DOHH2 (cell line): Measurements from ENCODE around the gene ANKDD1A.

Source experiments
- H3F3A ChIP-seq: fragments of 200-600 bp; sonication (generic), shearing (Covaris generic); 2 replicates; pipeline ENCODE4 v1.6.0; 2016; ENCODE audit warnings: antibody characterized with exemption, mild to moderate bottlenecking; ENCODE audit not compliant: control insufficient read depth, insufficient read depth
- H3K27ac ChIP-seq: fragments of 200-600 bp; sonication (generic); 2 replicates; pipeline ENCODE4 v1.5.1; 2014; ENCODE audit warnings: low read depth, mild to moderate bottlenecking, low read length, moderate library complexity
- H3K27me3 ChIP-seq: fragments of 200-600 bp; sonication (generic); 2 replicates; pipeline ENCODE4 v1.6.1; 2014; ENCODE audit warnings: mild to moderate bottlenecking, low read length, mixed read lengths; ENCODE audit not compliant: control insufficient read depth
- H3K36me3 ChIP-seq: fragments of 200-600 bp; sonication (generic); 2 replicates; pipeline ENCODE4 v1.6.1; 2014; ENCODE audit warnings: mild to moderate bottlenecking, low read length, moderate library complexity, mixed read lengths; ENCODE audit not compliant: control insufficient read depth
- H3K4me1 ChIP-seq: fragments of 200-600 bp; sonication (generic); 2 replicates; pipeline ENCODE4 v1.6.1; 2014; ENCODE audit warnings: mild to moderate bottlenecking, low read length, mixed read lengths; ENCODE audit not compliant: control insufficient read depth
- H3K4me2 ChIP-seq: fragments of 200-600 bp; sonication (generic); 2 replicates; pipeline ENCODE4 v1.6.0; 2014; ENCODE audit warnings: mild to moderate bottlenecking, low read length, moderate library complexity
- H3K4me3 ChIP-seq: fragments of 200-600 bp; sonication (generic); 2 replicates; pipeline ENCODE4 v1.5.1; 2014; ENCODE audit warnings: mild to moderate bottlenecking, low read length, mixed read lengths
- H3K79me2 ChIP-seq: fragments of 200-600 bp; sonication (generic); 2 replicates; pipeline ENCODE4 v1.6.1; 2014; ENCODE audit warnings: mild to moderate bottlenecking, low read length, mixed read lengths; ENCODE audit not compliant: control insufficient read depth
- H3K9me2 ChIP-seq: fragments of 200-600 bp; sonication (generic); replicated peaks from 2 replicates; pipeline ENCODE4 v1.6.1; 2014; ENCODE audit warnings: mild to moderate bottlenecking, low read length, mixed read lengths; ENCODE audit not compliant: control insufficient read depth
- H3K9me3 ChIP-seq: fragments of 200-600 bp; sonication (generic); 2 replicates; pipeline ENCODE4 v1.6.1; 2014; ENCODE audit warnings: antibody characterized with exemption, low read length, mixed read lengths; ENCODE audit not compliant: control insufficient read depth, insufficient read depth
- H4K20me1 ChIP-seq: fragments of 200-600 bp; sonication (generic); 2 replicates; pipeline ENCODE4 v1.6.0; 2014; ENCODE audit warnings: low read depth, mild to moderate bottlenecking, antibody characterized with exemption, low read length, moderate library complexity; ENCODE audit not compliant: control insufficient read depth, insufficient read depth
- EZH2phosphoT487 ChIP-seq: fragments of 200-600 bp; sonication (generic); IDR thresholded peaks from 2 replicates; pipeline ENCODE4 v1.6.1; 2017; ENCODE audit warnings: borderline replicate concordance, mild to moderate bottlenecking, antibody characterized with exemption, low read length, moderate library complexity, mixed read lengths
- TF ChIP-seq, protein P1 (sequence below): fragments of 200-600 bp; sonication (generic); IDR thresholded peaks from one replicate; pipeline ENCODE4 v1.5.1; 2014; ENCODE audit warnings: antibody characterized with exemption, mild to moderate bottlenecking, low read depth, low read length; ENCODE audit not compliant: poor library complexity, severe bottlenecking

Gene ANKDD1A

DNA sequence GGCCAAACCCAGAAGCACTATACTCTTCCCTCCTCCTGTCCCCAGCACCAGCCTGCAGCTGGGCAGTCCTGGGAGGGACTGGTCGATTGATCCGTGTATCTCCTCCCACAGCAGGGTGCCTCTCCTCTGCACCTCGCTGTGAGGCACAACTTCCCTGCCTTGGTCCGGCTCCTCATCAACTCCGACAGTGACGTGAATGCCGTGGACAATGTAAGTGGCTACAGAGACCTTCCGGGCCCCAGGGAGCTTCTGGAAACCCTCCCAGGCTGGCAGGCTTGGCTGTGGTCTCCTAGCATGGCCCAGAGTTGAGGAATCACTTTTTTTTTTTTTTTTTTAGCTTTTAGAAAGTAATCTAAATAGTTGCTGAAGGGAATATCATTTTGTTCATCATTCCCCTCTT is 30.7 kb downstream of the ANKDD1A start:
- H3K27me3 ChIP-seq: no peaks in the 10 kb centered on the region
- H3K79me2 ChIP-seq: no peaks in the 10 kb centered on the region
- H3K4me3 ChIP-seq: no peak overlapping the region
- no peak overlapping the region for H3K27ac ChIP-seq
- no peaks in the 10 kb centered on the region for H3K9me3 ChIP-seq
- no peaks in the 10 kb centered on the region for H3K9me2 ChIP-seq
- no peak overlapping the region for H3K4me2 ChIP-seq
- no peaks in the 10 kb centered on the region for H3F3A ChIP-seq
- no peaks in the 10 kb centered on the region for H3K4me1 ChIP-seq
- no peaks in the 10 kb centered on the region for H3K36me3 ChIP-seq
- TF ChIP-seq EZH2phosphoT487: no peak
- TF ChIP-seq, protein P1, sequence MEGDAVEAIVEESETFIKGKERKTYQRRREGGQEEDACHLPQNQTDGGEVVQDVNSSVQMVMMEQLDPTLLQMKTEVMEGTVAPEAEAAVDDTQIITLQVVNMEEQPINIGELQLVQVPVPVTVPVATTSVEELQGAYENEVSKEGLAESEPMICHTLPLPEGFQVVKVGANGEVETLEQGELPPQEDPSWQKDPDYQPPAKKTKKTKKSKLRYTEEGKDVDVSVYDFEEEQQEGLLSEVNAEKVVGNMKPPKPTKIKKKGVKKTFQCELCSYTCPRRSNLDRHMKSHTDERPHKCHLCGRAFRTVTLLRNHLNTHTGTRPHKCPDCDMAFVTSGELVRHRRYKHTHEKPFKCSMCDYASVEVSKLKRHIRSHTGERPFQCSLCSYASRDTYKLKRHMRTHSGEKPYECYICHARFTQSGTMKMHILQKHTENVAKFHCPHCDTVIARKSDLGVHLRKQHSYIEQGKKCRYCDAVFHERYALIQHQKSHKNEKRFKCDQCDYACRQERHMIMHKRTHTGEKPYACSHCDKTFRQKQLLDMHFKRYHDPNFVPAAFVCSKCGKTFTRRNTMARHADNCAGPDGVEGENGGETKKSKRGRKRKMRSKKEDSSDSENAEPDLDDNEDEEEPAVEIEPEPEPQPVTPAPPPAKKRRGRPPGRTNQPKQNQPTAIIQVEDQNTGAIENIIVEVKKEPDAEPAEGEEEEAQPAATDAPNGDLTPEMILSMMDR: no peak
- H4K20me1 ChIP-seq: no peaks in the 10 kb centered on the region

DNA sequence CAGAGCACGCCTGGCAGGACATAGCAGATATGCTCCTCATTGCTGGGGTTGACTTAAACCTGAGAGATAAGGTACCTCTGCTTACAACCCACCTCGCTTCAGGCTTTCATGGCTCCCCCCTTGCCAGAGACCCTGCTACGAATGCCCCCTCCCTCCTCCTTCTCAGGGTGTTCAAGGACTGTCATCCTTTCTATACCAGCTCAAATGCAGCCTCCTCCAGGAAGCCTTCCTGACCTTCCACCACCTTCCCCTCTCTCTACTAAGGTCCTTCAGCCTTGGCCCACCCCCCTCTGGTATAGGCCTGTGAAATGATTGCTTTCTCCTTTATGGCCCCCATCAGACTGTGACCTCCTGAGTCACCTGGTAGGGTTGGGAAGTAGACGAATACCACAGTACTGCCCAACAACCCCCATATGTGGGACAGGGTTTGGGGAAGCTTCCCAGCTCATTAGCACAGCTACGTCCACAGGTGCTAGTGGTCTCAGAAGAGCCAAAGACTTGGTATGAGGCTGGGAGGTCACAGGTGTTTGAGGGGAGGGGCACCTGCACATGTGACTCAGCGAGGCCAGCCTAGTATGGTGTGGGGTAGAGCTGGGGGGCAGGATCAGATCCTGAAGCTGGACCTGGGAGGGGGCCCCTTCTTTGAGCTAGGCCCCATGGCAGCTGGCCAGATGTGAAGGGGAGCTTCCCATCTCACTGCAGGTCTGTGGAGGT is 32.0 kb downstream of the ANKDD1A start:
- H3K4me2 ChIP-seq: no peak overlapping the region
- H3K4me3 ChIP-seq: no peak overlapping the region

DNA sequence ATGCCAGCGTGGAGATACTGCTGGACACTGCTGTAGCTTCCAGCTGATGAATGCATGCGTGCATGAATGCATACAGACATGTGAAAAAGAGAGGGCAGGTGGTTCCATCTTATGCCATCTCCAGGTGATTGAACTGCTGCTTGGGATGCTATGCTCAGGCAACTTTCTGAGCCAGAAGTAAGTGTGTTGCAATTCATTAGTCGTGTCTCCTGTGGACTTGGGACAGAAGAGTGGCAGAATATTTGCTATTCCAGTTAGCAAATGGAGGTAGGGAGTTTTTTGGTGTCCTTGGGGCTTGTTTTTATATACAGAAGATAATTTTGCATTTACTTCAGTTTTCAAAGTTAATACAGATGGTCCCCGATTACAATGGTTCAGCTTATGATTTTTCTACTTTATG is 33.3 kb downstream of the ANKDD1A start:
- no peak overlapping the region for H3K4me2 ChIP-seq

More for the DNA sequence above, 32.0 kb downstream of the ANKDD1A start:
- no peaks in the 10 kb centered on the region for H3K36me3 ChIP-seq
- H3K27me3 ChIP-seq: no peaks in the 10 kb centered on the region
- TF ChIP-seq EZH2phosphoT487: no peak
- TF ChIP-seq, protein P1: no peak
- H4K20me1 ChIP-seq: no peaks in the 10 kb centered on the region
- no peaks in the 10 kb centered on the region for H3K9me3 ChIP-seq
- H3K79me2 ChIP-seq: no peaks in the 10 kb centered on the region
- no peaks in the 10 kb centered on the region for H3K9me2 ChIP-seq
- H3K27ac ChIP-seq: no peak overlapping the region
- no peaks in the 10 kb centered on the region for H3K4me1 ChIP-seq
- H3F3A ChIP-seq: no peaks in the 10 kb centered on the region

More for the DNA sequence above, 33.3 kb downstream of the ANKDD1A start:
- H3K79me2 ChIP-seq: no peaks in the 10 kb centered on the region
- H3K4me3 ChIP-seq: no peak overlapping the region
- no peaks in the 10 kb centered on the region for H3K36me3 ChIP-seq
- no peaks in the 10 kb centered on the region for H3K9me3 ChIP-seq
- TF ChIP-seq EZH2phosphoT487: no peak
- TF ChIP-seq, protein P1: no peak
- no peaks in the 10 kb centered on the region for H3K27me3 ChIP-seq
- H4K20me1 ChIP-seq: no peaks in the 10 kb centered on the region
- H3K4me1 ChIP-seq: no peaks in the 10 kb centered on the region
- no peak overlapping the region for H3K27ac ChIP-seq
- H3F3A ChIP-seq: no peaks in the 10 kb centered on the region
- H3K9me2 ChIP-seq: no peaks in the 10 kb centered on the region
